Heart left ventricle (tissue), 13 donors: Measurements from ENCODE around the gene CDH8.

ENCODE experiments used
- CTCF ChIP-seq, 12 donors: fragments of 200-600 bp; sonication (generic) in 4 of 12; IDR thresholded peaks; one replicate each; pipeline versions ENCODE4 v1.5.0 to v1.8.0; 2018 to 2022; ENCODE audit warnings: antibody characterized with exemption in 12 of 12, mild to moderate bottlenecking in 5 of 12
- POLR2A ChIP-seq, 2 donors: fragments of 450-650 bp; IDR thresholded peaks; one replicate each; pipeline ENCODE4 v1.6.1; 2017; ENCODE audit warnings: antibody characterized with exemption in 2 of 2, mild to moderate bottlenecking in 2 of 2, moderate library complexity in 2 of 2
- donor health status: ischemic (EF 13 %, LVEDD 7.1; RV severe dilation, severe dysfunction).
- donor health status: DM: no; HTN: yes; CAD: no.
- donor health status: DM: no; HTN: no; CAD: no.
- donor health status: ischemic (EF 25% LVEDD 6.9; RV normal size, moderate dysfunction).
- donor health status: ischemic (EF 25% LVEDD 5.7; RV mildly dilated, moderate dysfunction).
- donor health status: ischemic (EF 35%, LVEDD 5.7; RV mildly dilated, moderate dysfunction).
- donor health status: nonischemic (EF 11% LVEDD 7.7; RV severe dilation, severe dysfunction).
- donor health status: DM: yes; HTN: yes; CAD: no.
- donor health status: PGD.
- donor health status: ischemic (EF 29% LVEDD 5.4; RV normal size, mild dysfunction).
- donor health status: nonischemic (EF 23%, LVEDD 6.1; RV moderate dilation, normal function).

DNA sequence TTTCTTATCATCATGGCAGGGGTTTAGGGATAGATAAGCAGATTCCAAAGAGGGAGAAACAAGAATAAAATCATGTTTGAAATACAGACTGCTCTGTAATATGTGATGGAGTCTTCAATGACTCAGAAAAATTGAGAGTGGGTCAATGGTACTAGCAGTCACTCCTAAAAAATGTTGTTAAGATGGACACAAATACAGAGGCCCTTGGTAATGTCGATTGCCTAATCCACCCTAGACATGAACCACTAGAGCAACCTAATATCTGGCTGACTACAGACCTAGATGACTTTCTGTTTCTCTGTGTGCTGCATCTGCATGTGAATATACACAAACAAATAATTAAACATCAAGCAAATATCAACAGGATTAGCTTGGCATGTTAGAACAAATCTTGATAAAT is 135.8 kb downstream of the CDH8 start:
- TF ChIP-seq CTCF (IDR thresholded peaks at IDR 0.05) (no peak), POLR2A (IDR thresholded peaks at IDR 0.05) (no peak)
